HG03439 (cell line): ENCODE data around the gene CLCN6.

ENCODE experiments used
- ATAC-seq: cut with Tn5 transposase; IDR thresholded peaks from one replicate; pipeline ENCODE4 v1.9.1; 2021; ENCODE audit warnings: mild to moderate bottlenecking, moderate library complexity; ENCODE audit not compliant: unreplicated experiment

Gene CLCN6

GRCh38 chr1:11805422-11806306 lies at the start of gene CLCN6, which contains the start of gene MTHFR:
Gene CLCN6 (plus strand): TSS chr1:11806191. CDS start chr1:11806263, 72 bp downstream.
Gene MTHFR (minus strand): TSS chr1:11805964. CDS start chr1:11803116, 2,848 bp downstream.
- ATAC-seq, result peak; percentile 86

- no peak for ATAC-seq
Observed at GRCh38 chr1:11757047-11757446, 48.9 kb upstream of the CLCN6 start.

DNA sequence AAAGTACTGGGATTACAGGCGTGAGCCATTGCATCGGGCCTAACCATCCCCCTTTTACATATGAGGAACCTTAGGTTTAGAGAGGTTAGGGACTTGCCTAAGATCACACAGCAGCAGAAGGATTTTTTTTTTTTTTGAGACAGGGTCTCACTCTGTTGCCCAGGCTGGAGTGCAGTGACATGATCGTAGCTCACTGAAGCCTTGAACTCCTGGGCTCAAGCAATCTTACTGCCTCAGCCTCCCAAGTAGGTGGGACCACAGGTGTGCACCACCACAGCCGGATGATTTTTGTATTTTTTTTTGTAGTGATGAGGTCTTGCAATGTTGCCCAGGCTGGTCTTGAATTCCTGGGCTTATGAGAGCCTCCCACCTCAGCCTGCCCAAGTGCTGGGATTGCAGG lies 46.2 kb upstream of the CLCN6 start:
- no peak for ATAC-seq

- no peak for ATAC-seq
Observed at GRCh38 chr1:11761285-11761684, 44.7 kb upstream of the CLCN6 start.

- no peak for ATAC-seq
Observed at GRCh38 chr1:11761988-11762406, 44.0 kb upstream of the CLCN6 start, which contains the start of gene C1orf167. Gene C1orf167 (plus strand): TSS chr1:11762193. CDS start chr1:11764401, 2,208 bp downstream.

GRCh38 chr1:11764115-11764514 lies 41.9 kb upstream of the CLCN6 start:
- no peak for ATAC-seq

GRCh38 chr1:11764519-11764918 lies 41.5 kb upstream of the CLCN6 start:
- no peak for ATAC-seq

DNA sequence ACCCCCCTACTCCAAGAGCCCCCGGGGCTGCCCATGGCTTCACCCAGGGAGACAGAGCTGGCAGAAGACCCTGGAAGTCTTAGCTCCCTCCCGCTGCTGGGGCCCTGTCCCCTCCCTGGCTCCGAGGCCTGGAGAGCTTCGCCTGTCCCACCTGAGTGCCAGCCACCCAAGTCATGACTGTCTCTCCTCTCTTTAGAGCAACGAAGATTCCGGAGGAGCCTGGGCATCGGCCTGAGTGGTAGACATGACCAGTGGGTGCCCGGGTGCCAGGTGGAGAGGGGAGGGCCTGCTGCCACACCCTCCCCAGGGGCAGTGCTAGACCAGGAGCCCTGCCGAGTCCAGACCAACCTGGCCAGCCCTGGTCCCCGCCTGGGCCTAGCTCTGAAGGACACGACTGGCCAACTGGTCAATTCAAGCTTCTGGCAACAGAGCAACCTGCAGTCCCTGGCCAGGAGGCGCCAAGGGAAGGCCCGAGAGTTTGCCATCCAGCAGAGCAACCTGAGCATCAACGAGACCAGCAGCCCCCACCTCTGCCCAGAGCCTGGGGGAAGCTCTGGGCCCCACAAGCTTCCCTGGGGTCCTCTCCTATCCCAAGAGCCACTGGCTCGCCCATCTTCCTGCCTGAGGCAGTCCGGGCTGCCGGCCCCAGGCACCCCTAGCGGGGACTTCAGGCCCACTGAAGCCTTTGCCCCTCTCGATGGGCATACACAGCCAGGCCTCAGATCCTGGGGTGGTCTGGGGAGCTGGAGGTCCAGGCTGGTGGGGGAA lies 40.1 kb upstream of the CLCN6 start:
- ATAC-seq, result no peak

GRCh38 chr1:11766429-11766776 lies 39.6 kb upstream of the CLCN6 start:
- ATAC-seq, result no peak

DNA sequence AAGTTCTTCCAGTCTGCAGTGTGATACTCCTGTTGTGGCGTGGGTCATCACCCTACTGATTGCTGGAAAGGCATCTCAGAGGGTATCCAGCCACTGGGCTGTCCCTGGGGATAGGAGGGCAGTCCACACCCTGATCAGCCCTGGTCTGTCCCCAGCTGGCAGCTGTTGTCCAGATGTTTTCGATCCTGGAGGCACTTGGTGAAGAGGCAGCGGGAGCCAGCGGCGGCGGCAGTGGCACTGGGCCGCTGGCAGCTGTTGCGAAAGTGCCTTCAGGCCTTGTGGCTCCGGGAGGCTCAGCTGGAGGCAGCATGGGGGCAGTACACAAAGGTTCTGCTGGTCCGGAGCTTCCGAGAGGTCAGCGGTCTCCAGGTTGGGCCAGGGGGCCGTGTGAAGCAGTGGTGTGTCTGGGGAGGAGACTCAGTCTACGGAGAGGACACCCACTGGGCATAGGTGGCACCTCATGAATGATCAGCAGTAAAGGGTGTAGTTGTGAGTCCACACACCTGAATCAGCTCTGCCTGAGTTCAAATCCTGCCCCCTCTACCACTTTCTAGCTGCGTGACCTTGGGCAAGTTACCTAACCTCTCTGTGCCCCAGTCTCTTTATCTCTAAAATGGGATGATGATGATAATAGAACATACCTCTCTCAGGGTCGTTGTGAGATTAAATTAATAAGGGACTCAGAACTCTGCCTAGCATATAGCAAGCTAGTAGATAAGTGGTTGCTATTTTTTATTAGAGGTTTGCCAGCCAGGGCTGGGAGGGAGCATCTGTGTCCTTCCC lies 37.9 kb upstream of the CLCN6 start:
- ATAC-seq, result no peak

GRCh38 chr1:11768821-11769220 lies 37.2 kb upstream of the CLCN6 start:
- ATAC-seq, result no peak

GRCh38 chr1:11769274-11769673 lies 36.7 kb upstream of the CLCN6 start:
- no peak for ATAC-seq

- ATAC-seq, result no peak
Observed at GRCh38 chr1:11770011-11770410, 36.0 kb upstream of the CLCN6 start.

- ATAC-seq, result no peak
Observed at GRCh38 chr1:11771481-11772043, 34.4 kb upstream of the CLCN6 start.

DNA sequence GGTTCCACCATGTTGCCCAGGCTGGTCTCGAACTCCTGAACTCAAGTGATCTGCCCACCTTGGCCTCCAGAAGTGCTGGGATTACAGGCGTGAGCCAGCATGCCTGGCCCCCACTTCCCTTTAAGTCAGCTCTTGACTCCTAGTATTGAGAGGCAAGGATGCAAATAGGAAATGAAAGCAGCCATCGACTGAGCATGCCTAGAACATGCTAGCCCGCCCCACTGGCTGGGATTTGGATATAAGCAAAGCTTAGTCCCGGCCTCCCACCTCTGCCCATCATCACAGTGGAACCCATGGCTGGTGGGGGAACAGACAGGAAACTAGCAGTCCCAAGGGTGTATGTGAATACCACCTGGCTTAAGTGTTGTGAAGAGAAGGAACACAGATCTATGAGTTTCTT lies 33.5 kb upstream of the CLCN6 start:
- no peak for ATAC-seq

DNA sequence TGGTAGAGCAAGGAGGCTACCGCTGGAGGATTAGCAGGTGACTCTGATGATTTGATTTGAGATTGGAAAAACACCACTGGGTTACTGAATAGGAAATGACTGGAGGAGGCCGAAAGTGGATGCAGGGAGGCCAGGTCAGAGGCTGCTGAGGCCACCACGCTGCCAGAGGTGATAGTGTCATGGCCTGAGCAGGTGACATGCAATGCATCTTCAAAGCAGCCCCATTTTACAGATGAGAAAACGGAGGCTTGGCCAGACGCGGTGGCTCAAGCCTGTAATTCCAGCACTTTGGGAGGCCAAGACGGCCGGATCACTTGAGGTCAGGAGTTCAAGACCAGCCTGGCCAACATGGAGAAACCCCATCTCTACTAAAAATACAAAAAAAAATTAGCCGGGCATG lies 31.2 kb upstream of the CLCN6 start:
- no peak for ATAC-seq

DNA sequence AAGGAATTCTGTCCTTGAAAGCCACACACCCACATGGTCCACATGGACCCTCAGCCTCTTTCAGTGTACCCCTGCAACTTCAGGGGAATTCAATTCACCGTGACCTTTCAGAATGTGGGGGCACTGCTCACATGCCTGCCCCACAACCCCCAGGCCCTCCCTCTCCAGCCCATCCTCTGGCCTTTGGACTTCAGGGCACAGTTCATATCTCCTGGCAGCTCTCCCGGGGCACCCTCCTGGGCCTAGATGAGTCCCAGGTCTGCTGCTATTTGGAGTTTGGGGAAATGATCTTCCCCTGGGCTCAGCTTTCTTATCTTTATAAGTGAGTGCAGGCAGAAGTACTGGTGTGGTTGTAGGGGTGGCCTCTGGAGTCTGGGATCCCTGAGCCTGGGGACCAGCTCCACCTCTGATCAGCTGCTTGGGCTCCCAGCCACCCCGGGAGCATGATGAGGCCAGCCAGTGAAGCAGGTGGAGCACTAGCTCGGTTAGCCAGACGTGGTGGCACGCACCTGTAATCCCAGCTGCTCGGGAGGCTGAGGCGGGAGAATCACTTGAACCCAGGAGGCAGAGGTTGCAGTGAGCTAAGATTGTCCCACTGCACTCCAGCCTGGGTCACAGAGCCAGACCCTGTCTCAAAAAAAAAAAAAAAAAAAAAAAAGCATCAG lies 28.2 kb upstream of the CLCN6 start:
- ATAC-seq, result no peak

GRCh38 chr1:11778336-11778735 lies 27.7 kb upstream of the CLCN6 start:
- no peak for ATAC-seq

DNA sequence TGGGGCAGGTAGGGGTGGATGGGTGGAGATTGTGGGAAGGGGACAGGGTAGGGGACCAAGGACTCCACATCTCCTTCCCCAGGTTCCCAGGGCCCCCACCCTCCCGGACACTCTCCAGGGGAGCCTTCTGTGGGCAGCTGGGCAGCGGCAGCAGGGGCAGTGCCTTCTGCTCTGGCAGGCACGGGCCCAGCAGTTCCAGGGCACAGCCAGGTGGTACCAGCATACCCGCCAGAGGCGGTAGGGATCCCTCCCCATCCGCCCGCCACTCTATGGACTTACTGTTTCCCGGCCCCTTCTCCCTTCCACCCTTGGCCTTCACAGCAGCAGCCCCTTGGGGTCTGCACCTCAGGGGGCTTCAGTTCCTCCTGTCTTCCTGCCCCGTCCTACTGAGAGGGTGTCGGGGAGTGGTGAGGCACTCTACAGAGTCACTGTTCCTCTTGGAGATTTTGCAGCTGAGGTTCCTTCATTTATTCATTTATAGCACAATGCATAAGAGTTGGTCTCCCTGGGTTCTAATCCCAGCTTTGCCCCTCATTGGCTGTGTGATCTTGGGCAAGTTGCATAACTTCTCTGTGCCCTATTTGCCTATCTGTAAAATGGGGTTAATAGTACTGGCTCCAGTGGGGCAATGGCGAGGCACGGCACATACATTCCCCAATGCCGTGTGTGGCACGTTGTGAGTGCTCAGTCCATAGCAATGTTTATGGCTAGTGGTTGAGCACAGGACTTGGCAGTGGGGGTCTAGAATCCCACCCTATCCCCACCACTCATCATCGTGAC lies 27.0 kb upstream of the CLCN6 start:
- no peak for ATAC-seq
